Endothelial cell of hepatic sinusoid (primary cell): Measurements from ENCODE around the gene SNX1.

Source experiments
- in situ Hi-C: cut with HindIII; loops from 2 replicates; pipeline ENCODE4 v1.10.0; 2017; ENCODE audit warnings: low sequenced_read_pairs

SNX1 gene

GRCh38 chr15:64143276-64143675 lies 47.5 kb downstream of the SNX1 start:
- in situ Hi-C loops = no loop called here

GRCh38 chr15:64144192-64144564 lies 48.4 kb downstream of the SNX1 start:
- in situ Hi-C loops = no loop called here

GRCh38 chr15:64144565-64145281 lies 48.9 kb downstream of the SNX1 start:
- in situ Hi-C loops = no loop called here

- in situ Hi-C loops = no loop called here
Observed at GRCh38 chr15:64146041-64146440, 50.3 kb downstream of the SNX1 start.

GRCh38 chr15:64146520-64146884 lies 50.7 kb downstream of the SNX1 start:
- in situ Hi-C loops = no loop called here

- in situ Hi-C loops = no loop called here
Observed at GRCh38 chr15:64146885-64147681, 51.3 kb downstream of the SNX1 start.

GRCh38 chr15:64148168-64148567 lies 52.4 kb downstream of the SNX1 start:
- in situ Hi-C loops = no loop called here

GRCh38 chr15:64148581-64148980 lies 52.8 kb downstream of the SNX1 start:
- in situ Hi-C loops = no loop called here

- in situ Hi-C loops = no loop called here
Observed at GRCh38 chr15:64149424-64149823, 53.6 kb downstream of the SNX1 start.

GRCh38 chr15:64149893-64150578 lies 54.3 kb downstream of the SNX1 start:
- in situ Hi-C loops = no loop called here

- in situ Hi-C loops = no loop called here
Observed at GRCh38 chr15:64151727-64152506, 56.1 kb downstream of the SNX1 start, which contains the start of gene SNX22. Gene SNX22 (plus strand): TSS chr15:64151731. CDS start chr15:64151776, 45 bp downstream.

GRCh38 chr15:64152507-64153387 lies 57.0 kb downstream of the SNX1 start:
- in situ Hi-C loops = no loop called here

GRCh38 chr15:64153480-64154367 lies 57.9 kb downstream of the SNX1 start:
- in situ Hi-C loops = no loop called here

GRCh38 chr15:64155802-64156651 lies 60.2 kb downstream of the SNX1 start:
- in situ Hi-C loops = no loop called here

- in situ Hi-C loops = no loop called here
Observed at GRCh38 chr15:64156652-64157331, 61.0 kb downstream of the SNX1 start.

GRCh38 chr15:64157599-64158125 lies 61.9 kb downstream of the SNX1 start:
- in situ Hi-C loops = no loop called here
